Endothelial cell (in vitro differentiated cells): Measurements from ENCODE around the gene ABCA12. TPM values are rescaled to one million over a fixed set of nuclear protein-coding genes. Genes with fewer than 3 reads are reported as not detected.
"Not testable (repeated sequence)": the region's sequence is repeated elsewhere in the genome, so short reads cannot be mapped to it uniquely, and the experiment has no call there.

ENCODE experiments used
- DNase-seq: peaks from one replicate; pipeline ENCODE4 v3.0.0; 2021; ENCODE audit warnings: low spot score
- H3K27ac Mint-ChIP-seq: one replicate; pipeline ENCODE4 v1.8.0; 2021; ENCODE audit warnings: mixed read lengths, inconsistent platforms; ENCODE audit not compliant: unreplicated experiment
- H3K27me3 Mint-ChIP-seq: one replicate; pipeline ENCODE4 v1.8.0; 2021; ENCODE audit warnings: mild to moderate bottlenecking, moderate library complexity, mixed read lengths, inconsistent platforms; ENCODE audit not compliant: unreplicated experiment
- H3K36me3 Mint-ChIP-seq: one replicate; pipeline ENCODE4 v1.8.0; 2021; ENCODE audit warnings: mild to moderate bottlenecking, low read depth, mixed read lengths, inconsistent platforms; ENCODE audit not compliant: unreplicated experiment
- H3K4me1 Mint-ChIP-seq: one replicate; pipeline ENCODE4 v1.8.0; 2021; ENCODE audit warnings: mild to moderate bottlenecking, mixed read lengths, inconsistent platforms; ENCODE audit not compliant: unreplicated experiment
- H3K4me3 Mint-ChIP-seq: one replicate; pipeline ENCODE4 v1.8.0; 2021; ENCODE audit warnings: mild to moderate bottlenecking, mixed read lengths, inconsistent platforms; ENCODE audit not compliant: unreplicated experiment
- H3K9me3 Mint-ChIP-seq: one replicate; pipeline ENCODE4 v1.8.0; 2021; ENCODE audit warnings: mixed read lengths, inconsistent platforms; ENCODE audit not compliant: unreplicated experiment
- CTCF ChIP-seq: fragments of 200-600 bp; sonication (generic); IDR thresholded peaks from one replicate; pipeline ENCODE4 v1.5.0; 2021; ENCODE audit warnings: antibody characterized with exemption; ENCODE audit not compliant: unreplicated experiment
- total RNA-seq: library from RNA; stranded (reverse); fragmentation: NEBNext Ultra II Directional; extraction: Animal tissue kit (Norgen Biotek cat#: 25700); gene quantifications from one replicate; pipeline ENCODE4 v1.2.1, GENCODE V29; 2021; ENCODE audit not compliant: unreplicated experiment

ABCA12 gene
- total RNA-seq, 1 donor from 2014 or later: not detected

DNA sequence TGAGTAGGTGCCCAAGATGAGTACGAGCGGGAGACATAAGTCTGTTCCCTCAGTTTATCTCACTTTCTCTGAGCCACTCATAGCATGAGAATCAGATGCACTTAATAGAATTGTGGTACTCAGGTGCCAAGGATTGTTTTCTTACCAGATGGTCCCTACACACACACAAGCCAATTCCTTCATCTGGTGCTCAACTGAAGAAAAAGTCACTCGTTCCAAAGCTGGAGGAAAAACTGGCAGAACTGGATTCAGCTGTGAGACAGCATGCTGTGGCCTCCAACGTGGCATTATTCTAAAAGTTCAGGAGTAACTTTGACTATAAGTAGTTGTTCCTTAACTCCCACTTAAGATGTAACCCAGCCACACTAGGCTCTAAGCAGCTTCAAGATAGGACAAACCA lies 33.4 kb upstream of the ABCA12 start:
- TF ChIP-seq CTCF: no peak
- Mint-ChIP-seq H3K27me3 (no peaks in the 10 kb centered on the region), H3K27ac (no peak overlapping the region), H3K9me3 (no peaks in the 10 kb centered on the region), H3K36me3 (no peaks in the 10 kb centered on the region), H3K4me3 (no peak overlapping the region), H3K4me1 (no peaks in the 10 kb centered on the region)
- no peak for DNase-seq

GRCh38 chr2:215171151-215171550 lies 32.7 kb upstream of the ABCA12 start:
- no peaks in the 10 kb centered on the region for H3K4me1 Mint-ChIP-seq
- DNase-seq: no peak
- no peak overlapping the region for H3K27ac Mint-ChIP-seq
- TF ChIP-seq CTCF: no peak
- no peaks in the 10 kb centered on the region for H3K36me3 Mint-ChIP-seq
- H3K9me3 Mint-ChIP-seq: no peaks in the 10 kb centered on the region
- H3K4me3 Mint-ChIP-seq: no peak overlapping the region
- no peaks in the 10 kb centered on the region for H3K27me3 Mint-ChIP-seq

- H3K36me3 Mint-ChIP-seq, H3K9me3 Mint-ChIP-seq, H3K4me3 Mint-ChIP-seq, H3K4me1 Mint-ChIP-seq, H3K27me3 Mint-ChIP-seq, H3K27ac Mint-ChIP-seq, DNase-seq: not testable (repeated sequence)
Observed at GRCh38 chr2:215166505-215166904, 28.1 kb upstream of the ABCA12 start.

- not testable (repeated sequence) for H3K4me1 Mint-ChIP-seq, H3K4me3 Mint-ChIP-seq, H3K27ac Mint-ChIP-seq, DNase-seq, H3K36me3 Mint-ChIP-seq, H3K27me3 Mint-ChIP-seq, H3K9me3 Mint-ChIP-seq
Observed at GRCh38 chr2:215163319-215163718, 24.9 kb upstream of the ABCA12 start.

GRCh38 chr2:215161301-215161829 lies 22.9 kb upstream of the ABCA12 start:
- Mint-ChIP-seq H3K27ac (no peak overlapping the region), H3K4me1 (no peaks in the 10 kb centered on the region), H3K4me3 (no peak overlapping the region), H3K9me3 (no peaks in the 10 kb centered on the region), H3K36me3 (no peaks in the 10 kb centered on the region), H3K27me3 (no peaks in the 10 kb centered on the region)
- no peak for DNase-seq
- no peak for TF ChIP-seq CTCF

GRCh38 chr2:215160081-215160480 lies 21.7 kb upstream of the ABCA12 start:
- H3K4me3 Mint-ChIP-seq: no peak overlapping the region
- H3K4me1 Mint-ChIP-seq: no peaks in the 10 kb centered on the region
- H3K27me3 Mint-ChIP-seq: no peaks in the 10 kb centered on the region
- DNase-seq: no peak
- no peak for TF ChIP-seq CTCF
- H3K27ac Mint-ChIP-seq: no peak overlapping the region
- no peaks in the 10 kb centered on the region for H3K36me3 Mint-ChIP-seq
- no peaks in the 10 kb centered on the region for H3K9me3 Mint-ChIP-seq
